ENCODE results near the gene TNS3.

Gene TNS3

DNA sequence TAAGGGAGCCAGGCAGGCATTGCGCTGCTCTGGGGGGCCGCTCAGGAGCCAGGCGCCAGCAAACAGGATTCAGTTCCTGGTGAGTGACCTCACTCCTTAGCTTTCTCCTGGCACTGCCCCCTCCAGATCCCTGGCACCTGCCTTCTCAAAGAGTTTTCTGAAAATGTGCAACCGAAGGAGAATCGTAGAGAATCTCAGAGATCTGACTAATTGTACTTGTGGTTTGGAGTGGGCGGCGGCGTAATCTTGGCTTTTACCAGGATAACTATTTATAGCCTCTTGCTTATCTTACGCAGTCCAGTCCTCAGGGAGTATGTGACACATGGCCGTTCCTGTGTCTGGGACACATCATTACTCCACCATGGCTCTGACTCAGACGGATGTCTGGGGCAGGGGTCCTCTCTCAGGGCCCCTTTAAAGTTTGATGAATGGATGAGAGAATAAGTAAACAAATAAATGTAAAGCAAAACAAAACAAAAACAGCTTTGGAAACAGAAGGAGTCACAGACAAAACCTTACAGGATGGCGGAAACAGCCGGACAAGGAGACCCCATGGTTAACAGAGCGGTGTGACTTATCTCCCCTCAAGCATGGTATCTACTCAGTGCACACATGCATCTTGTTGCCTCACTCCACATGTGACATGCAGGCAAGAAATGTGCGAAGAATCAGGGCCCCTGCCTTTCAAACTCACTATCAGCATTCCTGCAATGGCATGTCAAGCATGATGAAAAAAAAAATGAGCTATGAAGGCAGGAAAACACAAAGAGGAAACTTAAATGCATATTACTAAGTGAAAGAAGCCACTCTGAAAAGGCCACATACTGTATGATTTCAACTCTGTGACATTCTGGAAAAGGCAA lies 99.7 kb downstream of the TNS3 start:
- no peak overlapping the region for H3K4me3 ChIP-seq
- peak overlapping the region in 16 of 21 experiments; percentile 6 to 81 (median 56) for H3K27ac ChIP-seq

DNA sequence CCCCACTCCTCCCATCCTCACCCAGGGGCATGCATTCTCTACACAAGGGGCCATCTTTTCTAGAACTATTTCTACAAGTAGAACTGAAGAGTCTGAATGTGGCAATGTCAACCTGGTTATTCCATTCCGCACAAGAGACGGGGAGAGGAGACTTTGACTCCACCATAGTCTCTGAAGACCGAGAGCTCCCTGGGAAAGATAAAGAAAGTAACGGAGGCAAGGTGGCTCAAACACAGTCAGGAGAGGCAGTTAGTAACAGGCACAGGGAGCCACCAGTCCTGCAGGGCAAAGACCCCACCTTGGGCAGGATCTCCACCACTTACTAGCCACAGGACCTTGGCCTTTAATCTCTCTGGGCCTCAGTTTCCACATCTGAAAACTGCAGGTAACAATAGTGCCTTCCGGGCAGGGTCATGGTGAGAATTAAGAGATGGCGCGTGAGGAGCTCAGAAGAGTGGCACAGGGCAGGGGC lies 100.3 kb downstream of the TNS3 start:
- H3K4me3 ChIP-seq = no peak overlapping the region
- H3K27ac ChIP-seq = peak overlapping the region in 16 of 21 experiments; percentile 2 to 81 (median 46)

DNA sequence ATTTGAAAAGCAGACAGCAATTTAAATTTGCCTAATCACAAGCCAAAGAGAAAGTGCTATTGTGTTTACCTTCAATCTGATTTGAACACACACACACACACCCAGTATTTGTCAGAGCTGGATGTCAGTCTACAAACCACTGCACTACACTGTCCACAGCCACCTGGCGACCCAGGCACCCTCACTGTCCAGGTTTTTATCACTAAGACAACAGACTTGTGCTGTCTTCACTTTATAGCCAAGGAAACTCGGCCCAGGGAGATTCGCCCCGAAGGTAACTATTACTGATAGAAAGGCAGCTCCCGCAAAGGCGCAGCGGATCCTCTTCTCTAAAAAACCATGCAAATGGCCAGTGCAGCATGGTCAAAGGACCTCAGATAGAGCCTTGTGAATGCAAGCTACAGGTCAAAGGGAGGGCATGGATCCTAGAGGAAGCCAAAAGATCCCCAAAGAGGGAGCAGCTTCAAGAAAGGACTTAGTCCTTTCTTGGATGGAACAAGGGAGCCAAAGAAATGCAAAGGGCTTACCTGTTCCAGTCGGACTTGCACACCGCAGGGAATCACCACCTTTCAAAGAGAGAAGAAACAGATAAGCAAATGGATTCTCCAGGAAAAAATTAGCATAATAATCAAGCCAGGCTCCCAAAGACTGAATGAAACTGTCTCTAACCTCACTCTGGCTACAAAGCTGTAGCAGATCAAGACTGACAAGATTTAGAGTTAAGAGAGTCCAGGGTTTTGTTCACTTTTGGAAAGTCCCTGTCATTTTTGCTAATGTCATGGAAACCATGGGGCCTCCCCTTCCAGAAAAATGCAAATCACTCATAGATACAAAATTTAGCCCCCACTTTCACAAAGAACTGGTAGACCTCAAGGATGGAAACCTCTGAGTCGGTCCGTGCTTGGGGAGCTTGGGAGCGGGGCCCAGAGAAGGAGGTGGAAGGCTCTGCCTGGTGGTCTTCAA lies 101.1 kb downstream of the TNS3 start:
- H3K4me3 ChIP-seq = peak overlapping the region in 2 of 7 experiments; percentile 9 to 15

DNA sequence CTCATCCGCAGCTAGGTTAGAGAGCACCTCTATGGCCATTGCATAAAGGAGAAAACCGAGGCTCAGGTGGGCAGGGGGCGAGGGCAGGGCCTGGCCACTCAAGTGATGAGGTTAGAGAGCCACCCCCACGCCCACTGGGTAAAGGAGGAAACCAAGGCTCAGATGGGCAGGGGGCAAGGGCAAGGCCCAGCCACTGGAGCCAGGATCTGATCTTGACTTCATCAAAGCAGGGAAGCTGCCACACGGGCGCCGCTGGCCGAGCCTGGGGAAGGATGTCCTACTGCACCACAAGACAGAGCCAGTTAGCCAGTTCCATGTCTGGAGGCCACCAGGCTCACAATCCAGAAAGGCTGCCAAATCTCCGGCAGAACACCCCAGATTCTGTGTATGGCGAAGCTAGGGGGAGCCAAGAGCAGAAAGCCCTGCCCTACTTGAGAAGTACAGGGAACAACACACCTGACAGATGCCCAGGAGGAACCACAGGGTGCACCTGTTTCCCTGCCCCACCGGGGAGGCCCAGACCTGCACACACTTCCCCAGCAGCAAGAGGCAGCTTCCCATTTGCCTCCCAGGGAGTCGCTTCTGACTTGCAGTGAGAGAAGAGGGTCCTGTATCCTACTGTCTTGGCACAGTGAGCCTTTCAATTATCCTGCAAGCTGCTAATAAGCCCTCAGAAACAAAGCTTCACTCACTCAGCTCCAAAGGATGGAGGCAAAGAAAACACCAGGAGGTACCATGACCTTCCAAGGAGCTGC lies 101.9 kb downstream of the TNS3 start:
- peak overlapping the region in 9 of 21 experiments; percentile 4 to 81 (median 18) for H3K27ac ChIP-seq

More for the DNA sequence above, 101.1 kb downstream of the TNS3 start:
- peak overlapping the region in 12 of 21 experiments; percentile 13 to 81 (median 52) for H3K27ac ChIP-seq

DNA sequence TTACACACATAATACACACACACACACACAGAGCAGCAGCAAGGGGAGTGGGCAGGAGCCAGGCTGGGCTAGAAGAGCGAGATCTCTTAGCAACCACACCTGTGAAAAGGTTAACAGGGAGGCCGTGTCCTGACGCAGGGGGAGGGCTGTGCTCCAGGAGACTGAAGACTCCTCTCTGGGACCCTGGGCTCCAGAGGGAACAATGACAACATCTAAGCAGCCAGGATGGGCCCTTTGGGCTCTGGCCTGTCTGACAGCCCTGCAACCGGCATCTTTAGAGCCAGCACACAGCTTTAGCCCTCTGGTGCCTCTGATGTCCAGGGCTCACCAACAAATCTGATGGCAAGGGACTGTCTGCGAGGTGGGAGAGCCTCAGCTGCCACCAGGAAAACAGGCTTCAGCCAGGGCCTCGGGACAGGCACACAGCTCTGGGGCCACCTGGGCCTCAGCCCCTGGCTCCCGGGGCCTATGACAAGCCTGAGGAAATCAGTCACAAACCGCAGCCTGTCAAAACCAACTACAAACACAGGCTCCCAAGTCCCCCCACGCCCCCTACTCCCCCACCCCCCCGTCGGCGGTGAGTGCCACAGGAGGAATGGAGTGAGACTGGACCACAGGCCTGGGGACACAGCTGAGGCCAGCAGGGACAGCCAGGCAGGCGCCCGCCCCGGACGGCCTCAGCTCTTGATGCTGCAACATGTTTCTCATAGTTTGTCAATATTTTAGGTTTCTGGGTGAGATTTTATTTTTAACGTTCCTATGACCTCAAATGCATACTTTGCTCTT lies 102.8 kb downstream of the TNS3 start:
- H3K27ac ChIP-seq = peak overlapping the region in 8 of 21 experiments; percentile 4 to 59 (median 16)
- H3K4me3 ChIP-seq = peak overlapping the region in 2 of 7 experiments; percentile 2 to 15

More for the DNA sequence above, 101.9 kb downstream of the TNS3 start:
- H3K4me3 ChIP-seq = peak overlapping the region in 3 of 7 experiments; percentile 2 to 15 (median 9)

DNA sequence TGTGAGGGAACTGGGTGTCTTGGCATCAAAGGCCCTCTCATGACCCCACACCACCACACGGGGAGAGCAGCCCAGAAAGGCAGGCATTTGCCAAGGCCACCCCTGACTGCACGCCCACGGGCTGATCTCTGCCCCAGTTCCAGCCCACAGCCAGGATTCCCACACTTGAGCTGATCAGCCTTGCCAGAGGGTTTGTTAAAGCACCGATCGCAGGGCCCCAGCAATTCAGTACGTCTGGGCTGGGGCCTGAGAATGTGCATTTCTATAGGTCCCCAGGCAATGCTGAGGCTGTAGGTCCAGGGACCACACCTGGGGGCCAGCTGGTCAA lies 103.9 kb downstream of the TNS3 start:
- H3K27ac ChIP-seq = peak overlapping the region in 4 of 21 experiments; percentile 6 to 40 (median 25)

DNA sequence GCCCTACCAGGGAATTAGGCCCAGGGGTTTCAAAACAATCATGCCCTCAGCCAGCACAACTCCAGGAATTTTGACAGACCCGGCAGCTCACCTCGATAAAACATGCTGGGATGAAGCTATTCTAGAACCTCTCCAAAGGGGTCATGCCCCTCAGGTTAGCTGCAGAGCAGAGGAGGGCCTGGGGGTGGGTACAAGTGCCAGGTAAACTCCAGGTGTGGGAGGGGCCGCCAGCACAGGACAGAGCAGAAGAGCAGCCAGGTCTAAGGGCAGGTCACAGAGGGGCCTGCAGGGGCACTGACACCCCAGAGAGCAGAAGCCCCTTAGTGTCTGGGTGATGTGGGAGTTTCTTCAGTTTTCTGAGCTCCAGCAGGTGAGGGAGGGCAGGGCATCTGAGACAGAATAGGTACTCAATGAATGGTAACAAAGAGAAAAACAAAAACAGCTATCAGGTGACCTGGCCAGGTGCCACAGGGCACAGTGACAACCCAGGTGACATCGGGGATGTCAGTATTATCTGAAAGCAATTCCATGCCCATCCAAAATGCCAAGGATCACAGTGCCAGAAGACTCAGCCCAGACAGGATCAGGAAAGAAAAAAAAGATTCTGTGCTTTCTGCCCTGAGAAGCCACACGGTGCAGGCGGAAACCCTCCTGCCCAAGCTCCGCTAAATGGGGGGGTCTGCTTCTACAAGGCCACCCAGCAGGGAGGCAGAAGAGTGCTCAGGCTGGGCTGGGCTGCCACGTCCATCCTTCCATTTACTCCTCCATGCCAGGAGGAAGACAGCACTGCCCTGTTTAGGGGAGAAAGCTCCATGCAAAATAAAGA lies 104.5 kb downstream of the TNS3 start:
- H3K27ac ChIP-seq = peak overlapping the region in 5 of 21 experiments; percentile 6 to 40 (median 36)
- no peak overlapping the region for H3K4me3 ChIP-seq

More for the DNA sequence above, 103.9 kb downstream of the TNS3 start:
- H3K4me3 ChIP-seq = no peak overlapping the region

DNA sequence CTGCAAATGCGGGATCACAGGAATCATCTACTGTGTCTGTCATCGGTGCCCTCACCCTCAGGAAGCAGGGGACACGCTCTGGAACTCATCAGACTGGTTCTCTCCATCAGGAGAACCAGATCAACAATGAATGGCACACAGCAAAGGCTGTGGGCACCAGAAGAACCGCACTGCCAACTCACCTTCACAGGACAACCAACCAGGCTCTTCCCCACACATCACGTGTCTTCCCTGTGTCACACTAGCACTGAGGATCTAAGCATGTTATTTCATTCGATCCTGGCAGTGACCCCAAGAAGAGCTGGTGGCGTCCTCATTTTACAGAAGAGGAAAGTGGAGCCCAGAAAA lies 106.1 kb downstream of the TNS3 start:
- Histone ChIP-seq H3K27ac (peak overlapping the region in 15 of 21 experiments; percentile 11 to 79 (median 59)), H3K4me3 (no peak overlapping the region)

DNA sequence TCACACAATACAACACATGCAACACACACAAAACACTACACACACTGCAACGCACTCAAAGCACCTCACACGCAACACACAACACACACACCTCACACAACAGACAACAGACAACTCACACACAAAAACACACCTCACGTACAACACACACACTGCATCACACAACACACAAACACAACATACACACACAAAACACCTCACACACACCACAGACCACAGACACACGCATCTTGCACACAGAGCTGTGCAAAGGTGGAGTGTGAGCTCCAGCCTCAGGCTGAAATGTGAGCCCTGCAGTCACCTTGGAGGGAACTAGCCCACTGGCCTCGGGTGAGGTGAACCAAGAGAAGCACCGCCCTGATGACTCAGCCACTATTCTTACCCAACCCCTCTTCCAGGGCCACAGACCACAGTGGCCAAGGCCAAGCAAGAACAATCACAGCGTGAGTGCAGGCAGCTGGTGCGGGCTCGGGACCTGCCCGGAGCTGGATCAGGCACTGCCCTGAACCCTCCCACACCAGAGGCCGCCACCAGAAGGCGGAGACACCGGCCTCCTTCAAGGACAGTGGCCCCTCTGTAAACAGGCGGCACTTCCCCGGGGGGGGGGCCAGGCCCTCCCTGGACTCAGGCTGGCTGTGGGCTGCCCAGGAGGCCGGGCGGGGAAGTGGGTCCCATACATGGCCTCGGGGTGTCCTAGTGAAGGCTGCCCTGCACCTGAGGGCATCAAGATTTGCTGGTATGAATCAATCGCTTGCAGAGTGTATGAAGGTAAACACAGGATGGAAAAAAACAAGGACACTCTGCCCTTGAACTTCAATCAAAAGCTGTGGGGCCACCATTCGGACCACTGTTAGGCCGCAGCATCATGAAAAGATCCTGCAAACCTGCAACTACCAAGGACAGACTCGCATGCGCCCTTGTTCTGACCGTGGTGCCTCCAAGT lies 106.7 kb downstream of the TNS3 start:
- Histone ChIP-seq H3K27ac (peak overlapping the region in 18 of 21 experiments; percentile 11 to 79 (median 60)), H3K4me3 (no peak overlapping the region)

DNA sequence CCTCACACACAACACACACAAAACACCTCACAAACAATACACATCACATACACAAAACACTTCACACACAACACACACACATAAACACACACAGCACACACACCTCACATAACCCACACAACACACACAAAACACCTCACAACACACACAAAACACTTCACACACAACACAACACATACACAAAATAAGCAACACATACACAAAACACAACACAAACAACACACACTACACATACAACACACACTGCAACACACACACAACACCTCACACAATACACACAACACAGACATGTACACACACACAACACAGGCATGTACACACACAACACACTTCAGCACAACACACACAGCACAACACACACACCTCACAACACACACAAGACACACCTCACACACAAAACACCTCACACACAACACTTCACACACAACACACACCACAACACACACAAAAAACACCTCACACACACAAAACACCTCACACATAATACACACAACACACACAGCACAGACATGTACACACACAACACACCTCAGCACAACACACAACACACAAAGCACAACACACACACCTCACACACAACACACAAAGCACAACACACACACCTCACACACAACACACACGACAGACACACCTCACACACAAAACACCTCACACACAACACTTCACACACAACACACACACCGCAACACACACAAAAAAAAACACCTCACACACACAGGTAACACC lies 107.5 kb downstream of the TNS3 start:
- H3K4me3 ChIP-seq = no peak overlapping the region
- H3K27ac ChIP-seq = peak overlapping the region in 8 of 21 experiments; percentile 9 to 79 (median 26)

DNA sequence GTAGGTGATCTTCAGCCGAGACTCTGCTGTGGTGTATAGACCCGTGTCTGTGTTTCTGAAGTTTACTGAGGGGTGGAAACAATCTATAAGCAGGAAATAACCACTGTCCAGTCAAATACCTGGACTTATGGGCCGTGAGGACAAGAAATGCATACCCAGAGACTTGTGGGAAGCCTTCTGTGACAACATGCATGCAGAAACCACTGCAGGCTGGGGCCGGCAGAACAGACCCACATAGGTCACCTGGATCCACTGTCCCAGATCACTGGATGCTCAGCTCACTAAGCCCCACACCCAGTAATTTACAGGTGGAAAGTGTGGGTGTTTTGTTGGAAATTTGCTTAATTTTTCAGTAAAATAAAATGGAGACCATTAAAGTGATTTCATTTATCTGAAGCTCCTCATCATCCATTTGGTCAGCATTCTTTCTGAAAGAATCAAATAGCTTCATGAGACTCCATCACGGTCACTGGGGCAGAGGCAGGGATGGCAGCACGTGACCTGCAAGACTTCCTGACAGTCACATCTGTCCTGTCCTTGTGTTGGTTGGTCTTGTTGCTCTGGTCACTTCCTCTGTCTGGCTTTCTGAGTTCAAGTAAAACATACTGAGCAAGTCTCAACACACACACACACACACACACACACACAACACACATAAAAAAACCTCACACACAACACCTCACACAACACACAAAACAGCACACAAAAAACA lies 108.3 kb downstream of the TNS3 start:
- Histone ChIP-seq H3K27ac (peak overlapping the region in 4 of 21 experiments; percentile 5 to 59 (median 9)), H3K4me3 (no peak overlapping the region)

DNA sequence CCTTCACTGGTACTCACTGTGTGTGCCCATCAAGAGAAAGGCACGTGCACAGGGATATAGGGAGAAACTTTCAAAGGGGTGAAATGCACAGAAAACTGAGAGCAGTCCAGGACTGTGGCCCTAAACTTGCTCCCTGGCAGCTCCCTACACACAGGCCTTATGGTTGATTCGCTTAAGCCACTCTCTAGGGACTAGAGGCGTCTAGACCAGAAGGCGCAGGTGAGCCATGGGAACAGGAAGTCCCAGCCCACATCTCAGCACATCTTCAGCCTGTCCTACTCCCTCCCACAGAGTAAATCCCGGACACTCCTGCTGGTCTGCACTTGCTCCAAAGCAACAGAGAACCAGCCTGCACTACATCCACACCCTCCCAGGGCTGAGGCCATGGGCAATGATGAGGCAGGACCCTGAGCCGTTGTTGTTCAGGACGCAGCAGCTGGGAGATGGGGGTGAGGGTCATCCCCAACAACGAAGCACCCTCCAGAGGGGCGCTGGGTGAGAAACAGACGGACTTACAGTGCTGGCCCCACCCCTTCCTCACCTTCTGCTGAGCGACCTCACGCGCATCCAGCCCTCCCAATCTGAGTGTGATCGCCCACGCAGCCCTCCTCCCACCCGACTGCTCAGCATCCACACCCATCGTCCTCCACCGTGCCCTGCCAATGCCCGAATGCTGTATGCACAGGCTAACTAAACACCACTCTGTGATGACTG lies 109.3 kb downstream of the TNS3 start:
- no peak overlapping the region for H3K4me3 ChIP-seq
- H3K27ac ChIP-seq = peak overlapping the region in 2 of 21 experiments; percentile 5 to 14

DNA sequence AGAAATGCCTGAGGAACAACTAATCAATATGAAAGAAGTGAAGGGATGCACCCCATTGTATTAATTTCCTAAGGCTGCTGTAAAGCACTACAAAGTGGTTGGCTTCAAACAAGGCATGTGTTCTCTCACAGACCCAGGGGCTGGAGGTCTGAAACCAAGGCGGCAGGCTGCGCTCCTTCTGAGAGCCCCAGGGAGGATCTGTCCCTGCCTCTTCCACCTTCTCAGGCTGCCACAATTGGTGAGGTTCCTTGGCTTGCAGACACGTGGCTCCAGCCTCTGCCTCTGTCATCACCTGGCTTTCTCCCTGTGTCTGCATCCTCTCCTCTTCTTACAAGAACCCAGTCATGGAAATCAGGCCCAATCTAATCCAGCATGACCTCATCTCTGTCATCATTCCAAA lies 110.1 kb downstream of the TNS3 start:
- no peak overlapping the region for H3K4me3 ChIP-seq
- peak overlapping the region in 3 of 21 experiments; percentile 4 to 57 (median 18) for H3K27ac ChIP-seq

DNA sequence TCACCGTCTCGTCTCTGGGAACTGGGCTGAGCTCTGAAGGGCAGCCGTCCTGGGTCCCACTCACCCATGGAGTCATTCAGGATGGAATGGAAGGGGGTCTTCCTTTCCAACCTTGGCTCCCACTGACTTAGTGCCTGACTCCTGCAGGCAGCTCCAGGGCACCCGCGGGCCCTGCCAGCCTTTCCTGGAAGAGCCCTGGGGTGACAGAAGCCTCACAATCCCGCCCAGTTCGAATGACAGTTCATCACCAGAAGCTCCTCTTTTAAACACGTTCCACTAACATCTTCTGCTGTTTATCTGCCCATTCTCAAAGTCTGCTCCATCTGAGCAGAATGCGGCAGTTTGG lies 110.6 kb downstream of the TNS3 start:
- Histone ChIP-seq H3K27ac (peak overlapping the region in 3 of 21 experiments; percentile 4 to 57 (median 45)), H3K4me3 (no peak overlapping the region)

All from skin epidermis (tissue), 12 donors.